Inferior parietal cortex (tissue), 1 donor: ENCODE measurements around the gene ACTG2.
"Not testable (repeated sequence)": the region's sequence is repeated elsewhere in the genome, so short reads cannot be mapped to it uniquely, and the experiment has no call there.

ENCODE experiments used
- DNase-seq: peaks from one replicate; pipeline ENCODE4 v3.0.0-alpha.2; 2016; ENCODE audit errors: extremely low spot score

ACTG2 gene

DNA sequence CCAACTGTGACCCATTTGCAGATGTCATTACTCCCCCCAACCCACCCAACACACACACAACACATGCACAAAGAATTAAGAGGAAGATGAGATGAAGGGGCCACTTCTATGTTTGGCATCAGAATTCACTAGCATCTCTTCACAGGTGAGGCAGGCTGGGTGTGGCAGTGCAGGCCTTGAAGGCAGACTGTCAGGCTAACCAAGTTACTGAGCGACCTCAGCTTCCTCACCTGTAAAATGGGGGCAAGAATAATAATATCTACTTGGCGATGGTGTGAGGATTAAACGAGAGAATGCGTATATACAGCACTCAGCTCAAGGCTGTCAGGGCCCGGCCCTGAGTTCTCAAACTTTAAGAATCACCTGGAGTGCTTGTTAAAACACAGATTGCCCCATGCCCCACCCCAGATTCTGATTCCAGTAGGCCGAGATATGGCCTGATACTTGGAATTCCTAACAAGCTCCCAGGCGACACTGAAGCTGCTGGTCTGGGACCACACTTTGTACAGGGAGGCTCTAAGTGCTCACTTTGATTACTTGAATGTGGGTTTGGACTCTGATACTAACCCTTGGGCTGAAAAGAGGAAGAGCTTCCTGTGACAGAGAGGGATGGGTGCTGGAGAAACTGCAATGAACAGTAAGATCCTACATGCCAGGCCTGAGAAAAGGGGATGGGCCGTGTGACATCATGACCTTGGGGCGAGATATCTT, 1.1 kb downstream of the ACTG2 start:
- DNase-seq, result no peak

DNA sequence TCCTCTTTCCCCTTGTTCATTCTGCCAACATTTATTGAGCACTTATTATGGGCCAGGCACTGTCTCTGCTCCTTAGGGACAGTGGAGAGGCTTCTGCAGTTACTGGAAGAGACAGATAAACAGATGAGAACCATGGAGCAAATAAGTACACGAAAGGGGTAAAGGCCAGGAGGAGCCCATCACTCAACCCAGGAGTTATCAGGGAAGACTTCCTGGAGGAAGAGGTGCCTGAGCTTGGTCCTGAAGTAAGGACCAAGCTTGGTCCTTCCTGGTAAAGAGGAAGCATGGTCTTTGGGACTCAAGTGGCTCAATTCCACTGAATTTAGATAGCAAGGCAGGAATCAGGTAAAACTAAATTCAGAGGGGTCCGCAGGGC, 1.7 kb downstream of the ACTG2 start:
- no peak for DNase-seq

DNA sequence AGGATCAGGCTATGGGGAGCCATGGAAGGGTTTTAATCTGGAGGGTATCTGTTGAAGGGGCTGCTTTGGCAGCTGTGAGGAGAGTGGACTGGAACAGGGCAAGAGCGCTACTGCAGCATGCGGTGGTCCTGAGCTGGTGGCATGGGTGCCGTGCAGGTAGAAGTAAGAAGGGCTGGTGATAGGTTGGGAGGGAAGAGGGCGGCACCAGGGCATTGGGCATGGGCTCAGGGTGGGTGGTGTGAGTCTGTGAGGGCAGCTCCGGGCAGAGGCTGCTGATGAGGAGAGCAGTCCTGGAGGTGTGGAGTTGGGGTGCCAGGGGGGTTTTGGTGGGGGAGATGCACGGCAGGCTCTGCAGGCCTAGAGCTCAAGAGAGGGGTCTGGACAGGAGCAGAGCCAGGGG, 2.1 kb downstream of the ACTG2 start:
- no peak for DNase-seq

DNA sequence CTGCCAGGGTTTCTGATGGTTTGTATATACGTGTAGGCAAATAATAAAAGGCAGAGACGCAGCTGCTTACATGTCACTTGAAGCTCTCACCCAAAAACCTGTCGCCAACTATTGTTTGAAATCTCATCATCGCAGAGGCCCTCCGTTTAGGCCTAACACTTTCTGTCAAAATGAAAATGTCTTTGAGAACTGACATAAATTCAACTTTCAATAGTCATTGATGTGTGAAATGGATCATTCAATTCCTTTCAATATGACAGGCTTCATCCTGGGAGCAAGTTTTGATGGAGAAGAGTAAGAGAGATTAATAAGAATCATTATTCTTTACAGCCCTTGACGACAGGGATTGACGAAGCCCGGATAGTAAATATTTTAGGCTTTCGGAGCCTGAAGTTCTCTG, 2.7 kb downstream of the ACTG2 start:
- no peak for DNase-seq

DNA sequence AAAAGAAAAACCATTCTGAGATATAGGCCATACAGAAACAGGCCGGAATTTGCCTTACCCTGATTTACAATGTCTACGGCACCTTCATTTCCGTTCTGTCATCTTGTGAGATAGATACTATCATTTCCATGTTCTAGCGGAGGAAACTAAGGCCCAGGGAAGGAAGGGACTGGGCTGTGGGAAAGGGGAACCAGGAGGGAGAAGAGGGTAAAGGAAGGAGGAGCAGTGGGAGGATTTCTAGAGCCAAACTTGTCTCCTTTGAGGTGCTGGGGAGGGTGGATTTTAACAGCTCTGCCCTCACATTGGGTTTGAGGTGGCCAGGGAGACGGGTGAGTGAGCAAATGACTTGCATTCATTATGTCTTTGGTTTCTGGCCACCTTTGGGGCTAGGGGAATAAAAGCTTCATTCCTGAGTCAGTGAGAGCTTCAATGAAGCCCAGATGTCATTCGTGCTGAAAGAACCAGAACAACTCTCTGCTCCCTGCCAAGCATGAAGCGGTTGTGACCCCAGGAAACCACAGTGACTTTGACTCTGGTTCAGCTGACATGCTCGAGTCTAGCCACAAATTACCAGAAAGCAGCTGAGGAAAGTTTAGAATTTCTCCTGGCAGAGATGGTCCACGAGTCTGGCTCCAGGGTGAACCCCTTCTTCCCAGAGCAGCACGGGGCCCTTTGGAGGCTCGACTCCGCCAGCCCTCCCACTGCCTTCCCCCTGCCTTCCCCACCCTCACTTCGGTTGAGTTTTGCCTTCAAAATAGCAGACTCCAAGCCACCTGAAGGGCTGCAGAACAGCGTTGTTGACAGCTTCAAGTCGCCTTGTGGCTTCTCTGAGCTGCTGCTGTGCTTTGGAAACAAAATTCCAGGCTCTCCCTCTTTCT, 3.8 kb downstream of the ACTG2 start:
- no peak for DNase-seq

DNA sequence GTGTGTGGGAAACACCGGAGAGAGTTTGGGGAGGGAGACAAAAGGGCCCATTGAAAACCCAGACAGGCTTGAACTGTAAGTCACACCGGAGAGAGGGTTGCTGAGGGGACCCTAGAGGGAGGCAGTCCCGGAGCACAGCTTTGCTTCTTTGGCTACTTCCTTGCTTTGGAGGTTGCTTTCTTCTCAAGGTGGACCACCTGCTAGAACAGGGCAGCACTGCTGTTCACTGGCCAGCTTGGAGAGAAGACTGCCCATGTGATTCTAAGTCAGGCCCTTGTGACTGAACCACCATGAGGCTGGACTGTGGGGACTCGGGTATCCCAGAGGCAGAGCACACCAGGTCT, 4.4 kb downstream of the ACTG2 start:
- no peak for DNase-seq

DNA sequence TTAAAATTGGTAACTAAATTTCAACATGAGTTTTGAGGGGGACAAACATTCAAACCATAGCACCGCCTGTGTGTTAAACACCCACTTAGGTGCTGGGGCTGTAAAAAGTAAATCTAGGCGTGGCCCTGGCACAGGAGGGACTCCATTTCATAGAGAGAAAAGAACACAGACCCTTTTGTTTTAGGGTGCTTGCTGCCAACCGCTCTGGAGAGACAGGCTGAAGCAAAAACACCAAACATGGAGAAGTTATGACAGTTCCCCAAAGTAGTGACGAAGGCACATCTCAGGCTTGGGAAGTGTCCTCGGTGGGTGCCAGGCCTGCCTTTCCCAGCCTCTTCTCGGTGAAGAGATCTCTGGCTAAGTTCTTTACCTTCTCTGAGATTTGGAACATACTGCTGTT, 5.1 kb downstream of the ACTG2 start:
- no peak for DNase-seq

DNA sequence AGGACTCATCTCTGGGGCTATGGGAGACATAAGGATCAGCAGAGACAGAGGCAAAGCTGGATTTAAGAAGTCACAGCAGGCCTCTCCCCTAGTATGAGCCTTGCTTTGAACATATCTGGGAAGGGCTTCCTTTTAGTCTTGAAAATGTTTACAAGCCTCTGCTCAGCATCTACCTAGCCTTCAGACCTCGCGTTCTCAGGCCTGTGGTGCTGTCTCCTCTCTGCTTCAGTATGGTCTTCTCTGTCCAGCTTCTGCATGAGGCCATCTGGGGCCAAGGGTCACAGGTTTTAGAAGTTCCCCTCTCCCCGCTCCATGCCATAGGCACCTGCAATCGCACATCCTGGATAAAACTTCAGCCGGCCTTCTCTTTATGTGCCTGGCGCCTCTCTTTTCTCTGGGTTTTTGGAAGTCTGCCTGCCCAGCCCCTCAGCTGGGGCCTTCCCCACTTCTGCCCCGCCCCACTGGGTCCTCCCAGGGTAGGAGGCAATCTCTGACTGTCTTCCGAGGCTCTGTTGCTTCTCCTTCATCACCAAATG, 7.1 kb downstream of the ACTG2 start:
- no peak for DNase-seq

DNA sequence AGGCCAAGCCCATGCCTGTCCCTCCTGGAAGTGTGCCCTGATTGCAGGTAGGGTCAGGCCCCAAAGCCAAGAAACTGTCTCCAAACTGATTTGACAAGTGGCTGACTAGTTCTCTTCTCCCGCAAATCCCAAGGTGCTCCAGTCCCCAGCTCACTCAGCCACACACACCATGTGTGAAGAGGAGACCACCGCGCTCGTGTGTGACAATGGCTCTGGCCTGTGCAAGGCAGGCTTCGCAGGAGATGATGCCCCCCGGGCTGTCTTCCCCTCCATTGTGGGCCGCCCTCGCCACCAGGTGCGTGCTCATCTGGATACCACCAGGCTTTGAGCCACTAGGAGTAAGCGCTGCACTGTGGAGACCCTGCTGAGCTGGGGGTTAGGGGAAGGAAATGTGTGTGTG, 8.3 kb downstream of the ACTG2 start:
- no peak for DNase-seq

DNA sequence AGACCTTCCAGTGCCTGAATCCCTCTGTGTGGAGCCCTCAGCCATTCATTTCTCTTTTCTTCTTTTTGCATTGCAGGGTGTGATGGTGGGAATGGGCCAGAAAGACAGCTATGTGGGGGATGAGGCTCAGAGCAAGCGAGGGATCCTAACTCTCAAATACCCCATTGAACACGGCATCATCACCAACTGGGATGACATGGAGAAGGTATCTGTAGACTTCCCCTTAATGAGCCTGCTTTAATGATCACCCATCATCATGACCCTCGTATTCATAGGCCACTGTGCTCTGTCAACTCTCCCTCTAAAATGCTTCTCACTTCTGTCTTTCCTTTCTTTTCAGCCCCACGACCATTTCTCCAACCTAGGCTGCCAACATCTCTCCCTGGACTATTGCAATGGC, 9.5 kb downstream of the ACTG2 start:
- no peak for DNase-seq

DNA sequence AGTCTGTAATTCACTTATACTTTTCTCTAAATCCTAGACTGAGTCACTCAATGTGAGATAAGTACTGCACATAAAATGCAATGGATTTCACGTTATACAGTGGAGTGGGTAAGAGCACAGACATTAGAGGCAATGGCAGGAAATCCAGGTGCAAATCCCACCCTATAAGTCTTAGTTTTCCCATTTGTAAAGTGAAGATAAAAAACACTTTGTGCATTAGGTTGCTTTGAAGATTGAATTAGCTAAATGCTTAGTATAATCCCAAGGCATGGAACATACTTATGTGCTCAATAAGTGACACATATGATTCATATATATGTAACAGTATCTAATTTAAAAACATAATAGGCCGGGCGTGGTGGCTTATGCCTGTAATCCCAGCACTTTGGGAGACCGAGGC, 10.5 kb downstream of the ACTG2 start:
- no peak for DNase-seq

DNA sequence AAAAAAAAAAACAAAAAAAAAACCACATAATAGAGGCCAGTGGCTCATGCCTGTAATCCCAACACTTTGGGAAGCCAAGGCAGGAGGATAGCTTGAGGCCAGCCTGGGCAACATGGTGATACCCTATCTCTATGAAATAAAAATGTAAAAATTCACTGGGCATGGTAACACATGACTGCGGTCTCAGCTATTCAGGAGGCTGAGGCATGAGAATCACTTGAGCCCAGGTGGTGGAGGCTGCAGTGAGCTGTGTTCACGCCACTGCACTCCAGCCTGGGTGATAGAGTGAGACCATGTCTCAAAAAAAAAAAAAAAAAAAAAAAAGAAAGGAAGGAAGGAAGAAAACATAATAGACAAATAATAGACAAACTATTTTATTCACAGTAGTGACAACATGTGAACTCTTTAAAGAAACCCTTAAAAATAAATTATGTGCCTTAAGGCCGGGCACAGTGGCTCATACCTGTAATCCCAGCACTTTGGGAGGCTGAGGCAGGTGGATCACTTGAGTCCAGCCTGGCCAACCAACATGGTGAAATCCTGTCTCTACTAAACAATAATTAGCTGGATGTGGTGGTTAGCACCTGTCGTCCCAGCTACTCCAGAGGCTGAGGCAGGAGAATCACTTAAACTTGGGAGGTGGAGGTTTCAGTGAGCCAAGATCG, 11.3 kb downstream of the ACTG2 start:
- DNase-seq, result not testable (repeated sequence)

DNA sequence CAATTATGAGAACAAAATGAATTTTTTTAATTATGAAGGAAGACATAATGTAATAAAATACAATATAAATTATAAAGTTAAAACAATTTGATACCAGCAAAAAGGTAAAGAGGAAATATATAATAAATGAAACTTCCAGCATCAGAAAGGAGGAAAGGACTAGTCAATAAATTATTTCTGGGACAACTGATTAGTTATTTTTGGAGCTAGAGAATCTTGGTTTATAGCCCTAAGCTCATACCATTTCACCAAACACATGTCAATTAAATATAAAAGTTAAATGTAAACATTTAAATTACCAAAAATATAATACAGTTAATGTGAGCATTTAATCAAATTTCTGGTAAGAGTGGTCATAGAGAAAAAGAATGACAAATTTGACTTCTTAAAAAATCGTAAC, 12.1 kb downstream of the ACTG2 start:
- no peak for DNase-seq

DNA sequence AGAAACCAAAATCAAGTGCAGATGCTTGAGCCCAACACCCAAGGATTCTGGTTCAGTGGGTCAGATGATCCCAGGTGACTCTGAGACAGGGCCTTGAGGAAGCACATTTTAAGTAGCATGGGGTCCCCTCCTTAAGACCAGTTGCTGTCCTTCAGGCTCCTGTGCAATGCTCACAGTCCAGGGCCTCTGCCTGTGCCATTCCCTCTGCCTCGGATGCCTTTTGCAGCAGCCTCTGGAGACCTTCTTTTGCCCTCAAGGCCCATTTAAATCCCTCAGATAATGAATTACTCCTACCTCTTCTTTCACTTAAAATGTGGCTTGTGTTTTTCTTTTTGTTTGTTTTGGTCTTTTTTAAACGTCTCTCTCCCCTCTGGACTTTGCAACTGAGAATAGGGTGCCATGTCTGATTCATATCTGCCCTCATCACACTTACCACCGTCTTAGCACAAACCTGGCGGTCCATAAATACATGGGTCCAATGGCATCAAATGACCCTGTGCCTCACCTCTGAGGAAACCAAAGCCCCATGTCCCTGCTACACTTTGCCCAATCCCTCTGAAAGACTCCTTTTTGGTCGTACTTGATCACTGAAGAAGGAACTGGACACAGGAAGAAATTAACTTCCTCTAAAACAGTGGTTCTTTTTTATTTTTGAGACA, 14.2 kb downstream of the ACTG2 start:
- DNase-seq, result no peak

DNA sequence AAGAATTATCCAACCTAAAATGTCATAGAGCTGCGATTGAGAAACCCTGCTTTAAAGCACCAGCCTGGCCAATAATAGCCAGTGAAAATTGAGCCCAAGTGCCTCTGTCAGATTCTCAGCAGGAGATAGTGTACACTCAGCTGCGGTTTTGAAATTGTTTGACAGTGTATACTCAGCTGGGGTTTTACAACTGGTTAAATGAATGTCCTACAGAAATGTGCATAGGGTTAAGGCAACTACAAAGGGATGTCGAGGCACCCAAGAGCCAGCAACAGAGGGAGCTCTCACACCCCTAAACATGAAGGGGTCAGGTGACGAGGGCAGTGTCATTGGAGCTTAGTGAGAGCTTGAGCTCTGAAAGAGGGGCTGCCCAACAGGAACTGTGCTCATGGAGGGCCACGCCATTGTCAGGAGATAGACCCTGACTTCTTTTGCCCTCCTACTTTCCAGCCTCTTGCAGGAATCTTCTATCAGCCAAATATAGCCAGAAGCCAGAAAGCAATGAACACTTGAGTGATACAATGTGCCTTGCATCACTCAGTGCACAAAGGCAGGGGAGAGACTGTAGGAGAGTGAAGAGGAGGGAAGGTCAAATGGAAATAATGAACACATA, 15.1 kb downstream of the ACTG2 start:
- no peak for DNase-seq

DNA sequence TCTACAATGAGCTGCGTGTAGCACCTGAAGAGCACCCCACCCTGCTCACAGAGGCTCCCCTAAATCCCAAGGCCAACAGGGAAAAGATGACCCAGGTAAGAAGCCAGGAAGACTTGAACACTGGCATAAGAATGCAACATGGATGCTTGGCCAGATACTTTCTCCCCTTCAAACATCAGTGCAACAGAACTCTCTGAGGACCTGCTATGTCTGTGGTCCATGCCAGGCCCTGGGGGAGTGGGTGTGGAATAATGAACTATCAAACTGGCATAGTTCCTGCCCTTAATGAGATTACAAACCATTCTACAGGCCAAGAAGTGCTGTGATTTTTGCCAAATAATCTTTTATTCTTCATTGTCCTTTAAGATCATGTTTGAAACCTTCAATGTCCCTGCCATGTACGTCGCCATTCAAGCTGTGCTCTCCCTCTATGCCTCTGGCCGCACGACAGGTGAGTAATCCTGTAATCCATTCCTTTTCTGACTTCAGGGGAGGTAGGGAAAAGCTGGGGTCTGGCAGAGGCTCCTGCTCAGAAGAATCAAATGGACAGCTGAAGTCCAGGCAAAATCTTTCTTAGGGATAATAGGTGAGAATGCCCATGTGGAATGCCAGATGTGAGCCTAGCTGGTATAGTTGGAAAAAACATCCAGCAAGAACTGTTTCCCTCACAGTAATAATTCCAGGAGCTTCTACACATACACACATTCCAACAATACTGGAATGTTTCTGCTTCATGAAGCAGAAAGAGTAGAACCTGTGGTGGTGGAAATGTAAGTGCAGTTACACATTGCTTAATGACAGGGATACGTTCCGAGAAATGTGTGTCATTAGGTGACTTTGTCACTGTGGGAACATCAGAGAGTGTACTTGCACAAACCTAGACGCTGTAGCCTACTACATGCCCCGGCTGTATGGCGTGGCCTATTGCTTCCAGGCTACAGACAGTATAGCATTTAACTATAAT, 16.2 kb downstream of the ACTG2 start:
- no peak for DNase-seq

DNA sequence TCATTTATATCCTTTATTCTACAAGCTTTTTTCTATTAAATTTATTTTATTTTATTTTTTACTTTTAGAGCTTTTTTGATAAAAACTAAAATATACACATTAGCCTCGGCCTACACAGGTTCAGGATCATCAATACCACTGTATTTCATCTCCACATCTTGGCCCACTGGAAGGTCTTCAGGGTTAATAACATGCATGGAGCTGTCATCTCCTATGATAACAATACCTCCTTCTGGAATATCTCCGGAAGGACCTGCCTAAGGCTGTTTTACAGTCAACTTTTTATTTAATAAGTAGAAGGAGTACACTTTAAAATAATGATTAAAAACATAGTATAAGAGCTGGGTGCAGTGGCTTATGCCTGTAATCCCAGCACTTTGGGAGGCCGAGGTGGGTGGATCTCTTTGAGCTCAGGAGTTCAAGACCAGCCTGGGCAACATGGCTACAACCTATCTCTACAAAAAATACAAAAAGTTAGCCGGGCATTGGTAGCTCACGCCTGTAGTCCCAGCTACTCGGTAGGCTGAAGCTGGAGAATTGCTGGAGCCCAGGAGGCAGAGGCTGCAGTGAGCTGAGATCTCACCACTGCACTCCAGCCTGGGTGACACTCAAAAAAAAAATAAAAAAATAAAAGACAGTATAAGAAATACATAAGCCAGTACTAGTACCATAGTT, 18.2 kb downstream of the ACTG2 start:
- DNase-seq, result no peak

DNA sequence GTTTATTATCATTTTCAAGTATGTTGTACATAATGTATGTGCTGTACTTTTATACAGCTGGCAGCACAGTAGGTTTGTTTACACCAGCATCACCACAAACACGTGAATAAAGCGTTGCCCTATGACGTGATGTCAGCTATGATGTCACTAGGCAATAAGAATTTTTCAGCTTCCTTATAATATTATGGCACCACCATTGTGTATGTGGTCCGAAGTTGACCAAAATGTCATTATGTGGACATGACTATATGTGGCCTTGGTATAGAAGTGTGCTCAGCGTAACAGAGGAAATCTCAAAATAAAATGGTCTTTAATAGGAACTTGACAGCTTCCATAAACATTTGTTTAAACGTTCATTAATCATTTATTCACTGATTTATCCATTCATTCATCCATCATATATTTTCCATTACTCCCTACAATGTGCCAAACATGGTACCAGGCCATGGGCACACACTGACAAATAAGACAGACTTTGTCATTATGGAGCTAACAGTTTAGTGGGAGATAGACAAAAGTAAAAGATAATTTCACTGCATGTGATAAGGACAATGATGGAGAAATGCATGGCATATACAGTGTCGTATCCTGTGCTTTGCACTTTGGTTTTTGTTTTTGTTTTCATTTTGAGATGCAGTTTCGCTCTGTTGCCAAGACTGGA, 18.9 kb downstream of the ACTG2 start:
- DNase-seq, result no peak

DNA sequence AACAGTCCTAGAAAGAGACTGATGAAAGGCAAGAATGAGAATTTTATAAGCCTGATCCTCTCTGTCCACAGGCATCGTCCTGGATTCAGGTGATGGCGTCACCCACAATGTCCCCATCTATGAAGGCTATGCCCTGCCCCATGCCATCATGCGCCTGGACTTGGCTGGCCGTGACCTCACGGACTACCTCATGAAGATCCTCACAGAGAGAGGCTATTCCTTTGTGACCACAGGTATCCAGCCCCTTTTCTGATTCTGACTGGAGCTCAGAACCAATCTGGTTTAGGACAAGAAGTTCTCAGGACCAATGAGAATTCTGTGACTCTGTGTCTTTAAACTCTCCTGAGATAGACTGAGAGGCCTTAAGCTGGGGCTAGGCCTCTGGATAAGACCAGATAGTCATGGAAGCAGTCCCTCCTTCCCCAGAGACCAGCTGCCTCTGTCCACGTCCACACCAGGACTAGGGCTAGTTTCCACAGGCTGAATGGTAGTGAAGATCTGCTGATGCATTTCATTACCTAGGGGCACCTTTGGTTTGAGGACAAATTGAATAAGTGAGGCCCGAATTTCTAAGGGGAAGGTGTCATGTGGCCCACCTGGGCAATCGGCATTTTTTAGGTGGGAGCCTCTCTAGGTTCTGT, 20.7 kb downstream of the ACTG2 start:
- no peak for DNase-seq
